Gastrocnemius medialis (tissue), 4 donors: ENCODE measurements around the gene MKRN1. TPM values are rescaled to one million over a fixed set of nuclear protein-coding genes. Genes with fewer than 3 reads are reported as not detected.
A peak's percentile ranks its signal among the peaks of the same experiment; 100 is the strongest.

ENCODE experiments used
- ATAC-seq, 2 donors: fragments of 150-250 bp; one replicate each; pipeline ENCODE4 v1.9.1; 2016
- DNase-seq, 2 donors: peaks; one replicate each; pipeline ENCODE4 v3.0.0-alpha.2; 2019
- H3K27ac ChIP-seq, 4 donors: fragments of 200-600 bp; sonication (generic); 1 replicate in 1 of 4; 2 replicates in 3 of 4; pipeline ENCODE4 v1.5.1; 2016 to 2018; ENCODE audit warnings: mild to moderate bottlenecking in 2 of 4, moderate library complexity in 1 of 4
- H3K27me3 ChIP-seq, 3 donors: fragments of 200-600 bp; sonication (generic) in 2 of 3; 1 replicate in 1 of 3; 2 replicates in 2 of 3; pipeline versions ENCODE4 v1.5.1 to v1.6.0; 2016 to 2019; ENCODE audit warnings: mild to moderate bottlenecking in 1 of 3, moderate library complexity in 1 of 3
- H3K36me3 ChIP-seq, 2 donors: fragments of 200-600 bp; sonication (generic) in 1 of 2; one replicate each; pipeline ENCODE4 v1.5.1; 2017 to 2018
- H3K4me1 ChIP-seq, 2 donors: fragments of 200-600 bp; sonication (generic) in 1 of 2; one replicate each; pipeline ENCODE4 v1.5.1; 2016 to 2017; ENCODE audit warnings: mild to moderate bottlenecking in 2 of 2
- H3K4me3 ChIP-seq, 4 donors: fragments of 200-600 bp; sonication (generic) in 3 of 4; 1 replicate in 1 of 4; 2 replicates in 3 of 4; pipeline ENCODE4 v1.5.1; 2016 to 2019; ENCODE audit warnings: mild to moderate bottlenecking in 2 of 4
- H3K9me3 ChIP-seq, 3 donors: fragments of 200-600 bp; sonication (generic) in 2 of 3; 1 replicate in 1 of 3; 2 replicates in 2 of 3; pipeline ENCODE4 v1.5.1; 2016 to 2019
- POLR2A ChIP-seq, 2 donors: fragments of 450-650 bp; IDR thresholded peaks; one replicate each; pipeline ENCODE4 v1.6.1; 2017; ENCODE audit warnings: antibody characterized with exemption in 2 of 2, mild to moderate bottlenecking in 2 of 2, moderate library complexity in 2 of 2
- in situ Hi-C, 4 donors: fragments of 200-750 bp; cut with MboI; loops; one replicate each; pipeline versions ENCODE4 v1.15.0 to v1.8.0; 2017; ENCODE audit warnings: low sequenced_read_pairs in 4 of 4
- intact Hi-C: fragments of 100-400 bp; cut with DNase I; formaldehyde crosslinking; loops from one replicate; pipeline ENCODE4 v1.15.1; 2023; ENCODE audit warnings: low total_unique reads
- total RNA-seq, 4 donors: library from RNA; depleted of rRNA; stranded (reverse); fragments of >200 nt; gene quantifications; one replicate each; pipeline versions ENCODE4 v1.1.0 to v1.2.3, GENCODE V29; 2016
- TF ChIP-seq, protein P1 (sequence below), 5 experiments: fragments of 450-650 bp in 3 of 5; fragments of 200-600 bp in 2 of 5; sonication (generic) in 2 of 5; IDR thresholded peaks in 4 of 5; conservative IDR thresholded peaks in 1 of 5; 1 replicate in 4 of 5; 2 replicates in 1 of 5; pipeline ENCODE4 v1.5.1; 2016 to 2019; ENCODE audit warnings: antibody characterized with exemption in 5 of 5, mild to moderate bottlenecking in 3 of 5, moderate library complexity in 3 of 5

Gene MKRN1
- total RNA-seq, 4 donors from 2014 or later, result 38.0 to 90.4 (median 64.7) TPM

DNA sequence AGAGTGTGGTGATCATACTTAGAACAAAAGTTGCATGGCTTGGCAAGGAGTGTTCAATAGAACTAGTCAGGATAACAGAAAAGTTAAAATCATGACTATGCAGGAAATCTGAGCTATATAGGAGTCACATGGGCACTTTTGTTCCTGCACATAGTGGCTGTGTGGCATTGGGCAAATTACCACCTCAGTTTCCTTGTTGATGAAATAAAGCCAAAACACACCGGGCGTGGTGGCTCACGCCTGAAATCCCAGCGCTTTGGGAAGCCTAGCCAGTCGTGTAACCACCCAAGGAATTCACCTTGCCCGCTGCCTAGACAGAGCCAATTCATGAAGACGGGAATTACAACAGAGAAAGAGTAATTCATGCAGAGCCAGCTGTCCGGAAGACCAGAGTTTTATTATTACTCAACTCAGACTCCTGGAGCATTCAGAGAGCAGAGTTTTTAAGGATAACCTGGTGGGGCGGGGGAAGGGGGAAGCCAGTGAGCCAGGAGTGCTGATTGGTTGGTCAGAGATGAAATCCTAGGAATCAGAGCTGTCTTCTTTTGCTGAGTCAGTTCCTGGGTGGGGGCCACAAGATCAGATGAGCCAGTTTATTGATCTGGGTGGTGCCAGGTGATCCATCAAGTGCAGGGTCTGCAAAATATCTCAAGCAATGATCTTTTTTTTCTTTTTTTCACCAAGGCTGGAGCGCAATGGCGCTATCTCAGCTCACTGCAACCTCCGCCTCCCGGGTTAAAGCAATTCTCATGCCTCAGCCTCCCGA, 6.4 kb upstream of the MKRN1 start:
- H3K36me3 ChIP-seq, result no peaks in the 10 kb centered on the region
- TF ChIP-seq POLR2A (IDR thresholded peaks at IDR 0.05), result no peak
- TF ChIP-seq, protein P1, sequence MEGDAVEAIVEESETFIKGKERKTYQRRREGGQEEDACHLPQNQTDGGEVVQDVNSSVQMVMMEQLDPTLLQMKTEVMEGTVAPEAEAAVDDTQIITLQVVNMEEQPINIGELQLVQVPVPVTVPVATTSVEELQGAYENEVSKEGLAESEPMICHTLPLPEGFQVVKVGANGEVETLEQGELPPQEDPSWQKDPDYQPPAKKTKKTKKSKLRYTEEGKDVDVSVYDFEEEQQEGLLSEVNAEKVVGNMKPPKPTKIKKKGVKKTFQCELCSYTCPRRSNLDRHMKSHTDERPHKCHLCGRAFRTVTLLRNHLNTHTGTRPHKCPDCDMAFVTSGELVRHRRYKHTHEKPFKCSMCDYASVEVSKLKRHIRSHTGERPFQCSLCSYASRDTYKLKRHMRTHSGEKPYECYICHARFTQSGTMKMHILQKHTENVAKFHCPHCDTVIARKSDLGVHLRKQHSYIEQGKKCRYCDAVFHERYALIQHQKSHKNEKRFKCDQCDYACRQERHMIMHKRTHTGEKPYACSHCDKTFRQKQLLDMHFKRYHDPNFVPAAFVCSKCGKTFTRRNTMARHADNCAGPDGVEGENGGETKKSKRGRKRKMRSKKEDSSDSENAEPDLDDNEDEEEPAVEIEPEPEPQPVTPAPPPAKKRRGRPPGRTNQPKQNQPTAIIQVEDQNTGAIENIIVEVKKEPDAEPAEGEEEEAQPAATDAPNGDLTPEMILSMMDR (IDR thresholded peaks at IDR 0.05 in 4 of 5, conservative IDR thresholded peaks at IDR 0.05 in 1 of 5), result no peak
- DNase-seq, result no peak
- H3K27ac ChIP-seq, result no peak overlapping the region
- no peaks in the 10 kb centered on the region for H3K27me3 ChIP-seq
- H3K9me3 ChIP-seq, result no peaks in the 10 kb centered on the region
- H3K4me3 ChIP-seq, result no peak overlapping the region
- H3K4me1 ChIP-seq, result no peaks in the 10 kb centered on the region
- ATAC-seq, result no peak
- intact Hi-C loops (no loop called here), in situ Hi-C loops (loop anchor here in 1 of 4 donors (25.0 kb wide), 1 partner anchor 527 kb away; the partner anchor contains the start of gene MRPS33)

DNA sequence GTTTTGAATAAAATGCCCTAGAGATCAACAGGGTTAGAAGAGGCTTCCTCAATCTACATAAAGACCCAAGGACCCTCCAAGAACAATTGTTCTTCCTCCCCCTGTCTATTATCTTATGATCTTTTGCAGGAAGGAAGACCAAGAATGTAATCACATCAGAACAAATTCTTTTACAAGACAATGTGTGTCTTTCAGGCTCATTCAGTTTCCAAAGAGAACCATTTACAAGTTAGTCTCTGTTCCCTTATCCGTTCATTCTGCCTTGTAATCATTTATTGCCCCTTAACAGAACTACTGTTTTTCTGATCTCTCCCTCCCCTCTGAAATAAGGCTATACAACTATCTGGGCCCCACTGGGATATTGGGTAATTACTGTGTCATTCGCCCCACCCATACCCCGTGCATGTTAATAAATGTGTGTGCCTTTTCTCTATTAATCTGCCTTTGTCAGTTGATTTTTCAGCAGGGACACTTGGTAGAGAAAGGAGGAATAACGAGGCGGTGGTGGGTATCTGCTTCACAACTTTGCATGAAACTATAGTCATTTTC, 5.7 kb upstream of the MKRN1 start:
- ATAC-seq, result no peak
- DNase-seq, result no peak
- intact Hi-C loops (no loop called here), in situ Hi-C loops (loop anchor here in 1 of 4 donors (25.0 kb wide), 1 partner anchor 527 kb away; the partner anchor contains the start of gene MRPS33)
- H3K27me3 ChIP-seq, result no peaks in the 10 kb centered on the region
- no peak overlapping the region for H3K27ac ChIP-seq
- TF ChIP-seq POLR2A (IDR thresholded peaks at IDR 0.05), result no peak
- TF ChIP-seq, protein P1 (IDR thresholded peaks at IDR 0.05 in 4 of 5, conservative IDR thresholded peaks at IDR 0.05 in 1 of 5), result no peak
- H3K9me3 ChIP-seq, result no peaks in the 10 kb centered on the region
- no peak overlapping the region for H3K4me3 ChIP-seq
- no peaks in the 10 kb centered on the region for H3K36me3 ChIP-seq
- H3K4me1 ChIP-seq, result no peaks in the 10 kb centered on the region

DNA sequence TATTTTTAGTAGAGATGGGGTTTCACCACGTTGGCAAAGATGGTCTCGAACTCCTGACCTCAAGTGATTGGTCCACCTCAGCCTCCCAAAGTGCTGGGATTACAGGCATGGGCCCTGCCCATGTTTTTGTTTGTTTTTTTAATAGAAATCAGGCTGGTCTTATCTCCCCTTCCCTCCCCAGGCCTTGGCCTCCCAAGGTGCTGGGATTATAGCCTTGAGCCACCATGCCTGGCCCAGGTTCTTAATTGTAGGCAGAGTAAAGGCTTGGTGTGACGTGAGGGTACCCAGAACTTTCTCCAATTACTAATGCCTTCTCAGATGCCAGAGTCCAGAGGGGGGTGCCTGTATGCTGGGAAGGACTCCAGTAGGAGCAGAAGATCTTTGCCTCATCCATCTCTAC, 5.2 kb upstream of the MKRN1 start:
- DNase-seq (no peak), ATAC-seq (no peak)
- in situ Hi-C loops (loop anchor here in 1 of 4 donors (25.0 kb wide), 1 partner anchor 528 kb away; the partner anchor contains the start of gene MRPS33), intact Hi-C loops (no loop called here)
- Histone ChIP-seq H3K4me1 (no peaks in the 10 kb centered on the region), H3K9me3 (no peaks in the 10 kb centered on the region), H3K36me3 (no peaks in the 10 kb centered on the region), H3K4me3 (no peak overlapping the region), H3K27ac (no peak overlapping the region), H3K27me3 (no peaks in the 10 kb centered on the region)
- no peak for TF ChIP-seq POLR2A (IDR thresholded peaks at IDR 0.05)
- TF ChIP-seq, protein P1 (IDR thresholded peaks at IDR 0.05 in 4 of 5, conservative IDR thresholded peaks at IDR 0.05 in 1 of 5), result no peak

DNA sequence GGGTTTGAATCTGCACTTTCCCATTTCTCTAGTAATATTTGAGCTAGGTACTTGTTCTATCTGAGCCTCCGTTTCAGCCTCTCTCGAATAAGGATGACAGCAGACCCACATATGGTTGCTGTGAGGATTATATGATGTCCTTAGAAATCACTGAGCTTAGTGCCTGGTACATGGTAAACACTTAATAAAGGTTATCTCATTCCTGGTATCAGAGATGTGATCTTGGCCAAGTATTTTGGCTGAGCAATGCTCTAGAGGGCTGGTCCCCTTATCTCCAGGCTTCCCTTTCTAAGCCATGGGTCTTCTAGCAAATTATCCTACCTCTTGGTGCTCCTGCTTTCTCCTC, 407 bp upstream of the MKRN1 start:
- H3K27ac ChIP-seq, result peak overlapping the region; percentile 73 to 96 (median 84)
- H3K27me3 ChIP-seq, result no peaks in the 10 kb centered on the region
- in situ Hi-C loops (loop anchor here in 1 of 4 donors (25.0 kb wide), 1 partner anchor 533 kb away; the partner anchor contains the start of gene MRPS33), intact Hi-C loops (loop anchor here (1.0 to 10.0 kb wide), 5 partner anchors 27 to 533 kb away; partner anchors contain the start of genes BRAF, MRPS33, NDUFB2 and SLC37A3)
- no peaks in the 10 kb centered on the region for H3K36me3 ChIP-seq
- H3K4me1 ChIP-seq, result peaks cover 13 to 18% of the 10 kb centered on the region in 2 donors
- ATAC-seq (no peak), DNase-seq (no peak)
- H3K4me3 ChIP-seq, result peak overlapping the region; percentile 85 to 98 (median 91)
- no peaks in the 10 kb centered on the region for H3K9me3 ChIP-seq
- TF ChIP-seq POLR2A (IDR thresholded peaks at IDR 0.05), result no peak
- TF ChIP-seq, protein P1 (IDR thresholded peaks at IDR 0.05 in 4 of 5, conservative IDR thresholded peaks at IDR 0.05 in 1 of 5), result no peak
